Stimulated activated CD4-positive, alpha-beta T cell treated with anti-CD3 and anti-CD28 coated beads, Interleukin-2, amount 100 ng/mL, for 48 hours (primary cell): ENCODE data around the gene TRIM61.
"Not testable (repeated sequence)": the region's sequence is repeated elsewhere in the genome, so short reads cannot be mapped to it uniquely, and the experiment has no call there.

ENCODE experiments used
- DNase-seq, 2 donors: peaks; one replicate each; pipeline ENCODE4 v3.0.0-alpha.2; 2020

TRIM61 gene

DNA sequence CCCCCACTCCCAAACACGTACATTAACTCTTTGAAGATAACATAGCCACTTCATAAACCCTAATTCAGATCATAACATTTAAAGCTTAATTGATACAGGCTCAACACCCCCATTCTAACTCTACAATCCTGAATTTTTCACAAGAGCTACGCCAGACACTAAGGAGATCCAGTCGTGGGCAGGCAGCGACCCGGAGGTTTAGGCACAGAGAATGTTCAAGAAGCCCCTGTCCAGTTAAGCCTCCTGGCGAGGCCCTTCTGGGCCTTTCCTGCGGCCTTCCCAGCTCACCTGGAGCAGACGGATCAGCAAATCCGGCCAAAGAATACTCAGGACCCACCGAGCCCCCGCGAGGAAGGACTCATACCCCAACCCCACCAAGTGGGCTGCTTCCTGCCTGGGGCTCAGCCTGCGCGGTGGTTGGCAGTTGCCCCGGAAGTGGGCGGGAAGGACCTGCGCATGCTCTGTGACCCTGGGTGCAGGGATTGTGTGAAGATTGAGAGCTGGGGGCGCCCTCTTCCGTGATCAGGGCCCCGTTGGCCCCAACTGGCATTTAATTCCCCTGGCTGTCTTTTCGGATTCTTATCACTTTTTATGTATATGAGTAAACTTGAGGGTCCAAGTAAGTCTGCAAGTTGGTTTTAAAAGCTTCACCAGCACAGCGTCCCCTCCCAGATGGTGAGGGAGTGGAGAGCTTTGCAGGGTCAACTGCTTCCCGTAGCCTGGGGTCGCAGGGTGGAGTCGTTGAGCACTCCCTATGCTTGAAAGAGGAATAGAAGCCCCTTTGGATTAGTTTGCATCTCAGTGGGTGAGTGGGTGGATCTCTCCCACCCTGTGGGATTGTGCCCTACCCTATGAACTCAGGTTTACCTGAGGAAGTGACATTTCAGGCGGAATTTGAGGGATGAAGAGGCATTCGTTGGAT is at the start of gene TRIM61:
TSS of gene TRIM61 (minus strand) at position 415 of the 922 bp plus-strand sequence. CDS start 7,655 bp downstream, outside the sequence.
- DNase-seq = peak; percentile 11 to 52

DNA sequence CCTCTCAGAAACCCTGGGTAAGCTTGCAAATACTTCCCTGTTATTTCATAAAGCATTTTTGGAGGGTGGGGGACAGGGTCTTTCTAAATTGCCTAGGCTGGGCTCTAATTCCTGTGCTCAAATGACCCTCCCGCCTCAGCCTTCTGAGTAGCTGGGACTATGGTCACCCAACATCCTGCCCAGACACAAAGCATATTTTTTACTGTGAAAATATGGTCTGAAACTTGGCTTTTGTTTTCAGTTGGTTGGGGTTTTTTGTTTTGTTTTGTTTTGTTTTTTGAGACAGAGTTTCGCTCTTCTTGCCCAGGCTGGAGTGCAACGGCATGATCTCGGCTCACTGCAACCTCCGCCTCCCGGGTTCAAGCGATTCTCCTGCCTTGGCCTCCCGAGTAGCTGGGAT is 48.3 kb upstream of the TRIM61 start:
- not testable (repeated sequence) for DNase-seq

DNA sequence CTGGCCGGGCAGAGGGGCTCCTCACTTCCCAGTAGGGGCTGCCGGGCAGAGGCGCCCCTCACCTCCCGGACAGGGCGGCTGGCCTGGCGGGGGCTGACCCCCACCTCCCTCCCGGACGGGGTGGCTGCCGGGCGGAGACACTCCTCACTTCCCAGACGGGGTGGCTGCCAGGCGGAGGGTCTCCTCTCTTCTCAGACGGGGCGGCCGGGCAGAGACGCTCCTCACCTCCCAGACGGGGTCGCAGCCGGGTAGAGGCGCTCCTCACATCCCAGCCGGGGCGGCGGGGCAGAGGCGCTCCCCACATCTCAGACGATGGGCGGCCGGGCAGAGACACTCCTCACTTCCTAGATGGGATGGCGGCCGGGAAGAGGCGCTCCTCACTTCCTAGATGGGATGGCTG is 42.5 kb upstream of the TRIM61 start:
- DNase-seq = not testable (repeated sequence)

- DNase-seq = no peak
Observed at GRCh38 chr4:165016971-165017370, 39.5 kb upstream of the TRIM61 start.

GRCh38 chr4:165013691-165014090 is 36.2 kb upstream of the TRIM61 start:
- no peak for DNase-seq

GRCh38 chr4:165011403-165011802 is 33.9 kb upstream of the TRIM61 start:
- DNase-seq = no peak

DNA sequence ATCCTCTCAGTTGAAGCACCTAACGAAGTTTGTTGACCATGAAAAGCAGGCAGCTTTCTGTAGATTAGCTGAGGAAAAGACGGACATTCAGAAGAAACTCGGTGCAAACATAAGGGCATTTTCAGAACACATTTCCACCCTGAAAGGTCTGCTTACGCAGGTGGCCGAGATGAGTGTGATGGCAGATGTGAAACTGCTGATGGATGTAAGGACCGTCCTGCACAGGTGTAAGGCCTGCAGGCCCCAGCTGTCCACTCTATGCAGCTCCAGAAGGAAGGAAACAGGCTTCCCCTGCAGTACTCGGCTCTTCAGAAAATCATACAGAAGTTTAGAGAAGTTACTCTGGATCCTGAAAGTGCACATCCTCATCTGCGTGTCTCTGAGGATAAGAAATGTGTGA is 33.5 kb upstream of the TRIM61 start:
- DNase-seq = no peak

GRCh38 chr4:165010487-165010886 is 33.0 kb upstream of the TRIM61 start:
- DNase-seq = no peak

GRCh38 chr4:165009493-165010227 is 32.2 kb upstream of the TRIM61 start:
- no peak for DNase-seq

DNA sequence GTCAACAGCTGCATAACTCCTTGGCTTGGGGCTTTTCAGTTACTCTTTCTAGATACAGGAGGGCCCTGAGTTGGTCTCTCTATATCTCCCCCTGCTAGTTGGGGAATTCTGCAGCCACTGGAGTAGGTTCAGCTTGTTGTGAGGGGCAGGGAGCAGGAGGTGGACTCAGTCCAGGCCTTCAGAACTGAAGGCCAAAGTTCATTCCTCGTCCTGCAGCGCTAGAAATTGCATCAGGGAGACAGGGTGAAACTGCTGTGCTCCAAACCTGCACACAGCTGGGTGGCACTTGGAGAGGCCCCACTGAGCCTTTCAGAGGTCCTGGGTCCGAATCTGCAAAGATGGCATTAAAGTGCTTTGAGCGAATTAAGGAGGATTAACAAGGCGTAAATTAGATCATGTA is 29.4 kb upstream of the TRIM61 start:
- no peak for DNase-seq

DNA sequence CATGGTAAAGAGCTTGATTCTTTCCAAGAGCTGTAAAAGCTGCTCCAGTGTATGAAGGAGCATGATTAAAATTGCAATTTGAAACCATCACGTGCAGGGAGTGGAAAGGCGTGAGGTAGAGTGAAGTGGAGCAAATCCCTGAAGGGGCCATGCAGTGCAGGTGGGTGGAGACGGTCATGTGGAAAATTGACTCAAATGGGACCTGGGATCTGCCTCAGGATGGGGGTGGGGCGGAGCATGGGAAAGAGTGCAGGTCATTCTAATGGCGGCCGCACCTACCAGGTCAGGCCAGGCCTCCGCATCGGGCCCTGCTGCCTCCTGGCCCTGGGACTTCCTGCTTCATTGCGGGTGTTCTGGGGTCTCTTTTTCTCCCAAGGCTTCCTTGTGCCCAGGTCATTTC is 29.0 kb upstream of the TRIM61 start:
- no peak for DNase-seq

DNA sequence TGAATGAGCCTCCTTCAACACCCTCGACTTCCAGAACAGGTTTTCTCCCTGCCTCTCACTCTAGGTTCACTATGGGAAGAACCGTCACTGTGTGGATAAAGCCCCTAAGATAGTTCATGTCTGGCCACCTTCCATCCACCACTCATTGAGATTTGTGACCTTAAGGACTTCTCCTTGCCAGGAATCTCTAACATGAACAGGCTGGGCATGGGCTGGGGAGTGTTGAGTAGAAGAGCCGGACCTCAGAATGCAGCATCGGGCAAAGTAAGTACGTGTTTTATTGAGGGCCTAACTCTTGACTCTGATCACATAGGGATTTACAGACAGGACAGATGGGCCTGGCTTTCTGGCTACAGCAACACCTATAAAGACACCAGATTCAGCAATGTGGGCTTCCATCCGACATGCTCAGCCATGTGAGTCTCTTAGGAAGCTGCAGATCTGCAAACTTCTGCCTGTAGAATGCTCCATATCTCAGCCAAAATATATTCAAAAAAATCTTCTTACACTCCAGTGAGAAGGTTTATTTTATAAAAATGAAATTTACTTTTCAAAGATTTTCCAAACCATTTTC is 28.0 kb upstream of the TRIM61 start:
- no peak for DNase-seq

DNA sequence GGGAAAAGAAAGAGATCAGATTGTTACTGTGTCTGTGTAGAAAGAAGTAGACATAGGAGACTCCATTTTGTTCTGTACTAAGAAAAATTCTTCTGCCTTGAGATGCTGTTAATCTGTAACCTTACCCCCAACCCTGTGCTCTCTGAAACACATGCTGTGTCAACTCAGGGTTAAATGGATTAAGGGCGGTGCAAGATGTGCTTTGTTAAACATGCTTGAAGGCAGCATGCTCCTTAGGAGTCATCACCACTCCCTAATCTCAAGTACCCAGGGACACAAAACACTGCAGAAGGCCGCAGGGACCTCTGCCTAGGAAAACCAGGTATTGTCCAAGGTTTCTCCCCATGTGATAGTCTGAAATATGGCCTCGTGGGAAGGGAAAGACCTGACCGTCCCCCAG is 24.5 kb upstream of the TRIM61 start:
- DNase-seq = not testable (repeated sequence)

GRCh38 chr4:164998526-164999080 is 21.1 kb upstream of the TRIM61 start:
- DNase-seq = not testable (repeated sequence)

GRCh38 chr4:164997941-164998340 is 20.5 kb upstream of the TRIM61 start:
- DNase-seq = no peak

DNA sequence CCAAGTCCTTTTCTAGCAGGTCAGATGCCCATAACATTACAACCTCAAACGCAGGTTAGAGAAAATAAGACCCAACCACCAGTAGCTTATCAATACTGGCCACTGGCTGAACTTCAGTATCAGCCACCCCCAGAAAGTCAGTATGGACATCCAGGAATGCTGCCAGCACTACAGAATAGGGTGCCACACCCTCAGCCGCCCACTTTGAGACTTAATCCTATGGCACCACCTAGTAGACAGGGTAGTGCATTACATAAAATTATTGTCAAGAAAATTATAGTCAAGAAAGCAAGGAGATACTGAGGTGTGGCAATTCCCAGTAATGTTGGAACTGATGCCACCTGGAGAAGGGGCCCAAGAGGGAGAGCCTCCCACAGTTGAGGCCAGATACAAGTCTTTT is 19.9 kb upstream of the TRIM61 start:
- no peak for DNase-seq

- DNase-seq = not testable (repeated sequence)
Observed at GRCh38 chr4:164996123-164996522, 18.7 kb upstream of the TRIM61 start.

DNA sequence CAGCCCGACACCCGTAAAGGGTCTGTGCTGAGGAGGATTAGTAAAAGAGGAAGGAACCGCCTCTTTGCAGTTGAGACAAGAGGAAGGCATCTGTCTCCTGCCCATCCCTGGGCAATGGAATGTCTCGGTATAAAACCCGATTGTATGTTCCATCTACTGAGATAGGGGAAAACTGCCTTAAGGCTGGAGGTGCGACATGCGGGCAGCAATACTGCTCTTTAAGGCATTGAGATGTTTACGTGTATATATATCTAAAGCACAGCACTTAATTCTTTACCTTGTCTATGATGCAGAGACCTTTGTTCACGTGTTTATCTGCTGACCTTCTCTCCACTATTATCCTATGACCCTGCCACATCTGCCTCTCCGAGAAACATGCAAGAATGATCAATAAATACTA is 13.3 kb upstream of the TRIM61 start:
- DNase-seq = not testable (repeated sequence)

DNA sequence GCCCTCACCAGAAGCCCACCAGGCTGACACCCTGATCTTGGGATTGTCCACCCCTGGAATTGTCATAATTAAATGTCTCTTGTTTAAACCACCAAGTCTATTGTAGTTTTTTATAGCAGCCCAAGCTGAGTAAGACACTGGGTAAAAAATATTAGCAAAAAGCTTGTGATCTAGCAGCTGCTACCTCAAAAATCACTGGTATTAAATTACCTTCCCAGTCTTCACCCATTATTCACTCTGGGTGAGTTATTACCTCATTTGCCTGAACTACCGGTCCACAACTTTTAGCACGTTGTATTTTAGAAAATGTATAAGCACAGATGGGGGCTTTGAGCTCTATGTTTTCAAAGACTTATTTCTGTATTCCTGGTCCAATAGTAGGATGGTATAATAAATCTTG is 12.0 kb upstream of the TRIM61 start:
- no peak for DNase-seq

- not testable (repeated sequence) for DNase-seq
Observed at GRCh38 chr4:164971929-164972328, 5.5 kb downstream of the TRIM61 start.

DNA sequence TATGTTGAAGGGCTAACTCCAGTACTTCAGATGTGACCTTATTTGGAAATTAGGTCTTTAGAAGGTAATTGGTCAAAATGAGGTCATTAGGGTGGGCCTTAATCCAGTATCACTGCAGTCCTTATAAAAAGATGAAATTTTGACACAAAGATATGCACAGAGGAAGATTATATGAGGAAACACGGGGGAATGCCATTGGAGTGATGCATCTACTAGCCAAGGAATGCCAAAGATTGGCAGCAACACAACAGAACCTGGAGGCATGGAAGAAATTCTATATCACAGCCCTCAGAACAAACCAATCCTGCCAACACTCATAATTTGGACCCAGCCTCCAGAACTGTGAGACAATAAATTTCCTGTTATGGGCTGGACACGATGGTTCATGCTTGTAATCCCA is 17.6 kb downstream of the TRIM61 start:
- no peak for DNase-seq

GRCh38 chr4:164959421-164959820 is 18.0 kb downstream of the TRIM61 start:
- DNase-seq = not testable (repeated sequence)
